Left renal pelvis (tissue), 4 donors: ENCODE data around the gene ITSN2. TPM values are rescaled to one million over a fixed set of nuclear protein-coding genes. Genes with fewer than 3 reads are reported as not detected.
"Not testable (repeated sequence)": the region's sequence is repeated elsewhere in the genome, so short reads cannot be mapped to it uniquely, and the experiment has no call there.

Experiments used
- DNase-seq, 4 donors: peaks; one replicate each; pipeline ENCODE4 v3.0.0-alpha.2; 2013; ENCODE audit warnings: low read depth in 4 of 4, low spot score in 3 of 4
- polyA plus RNA-seq, 4 donors: library from polyadenylated mRNA; unstranded; fragments of 120-200 nt; gene quantifications; one replicate each; pipeline ENCODE4 v1.2.1, GENCODE V29; 2013; ENCODE audit not compliant: insufficient read length in 4 of 4

ITSN2 gene
- 10 to 100 TPM; 20.8 to 32.4 (median 28.7) TPM for polyA plus RNA-seq

- peak in 2 of 4 donors; percentile 48 to 51 for DNase-seq
Observed at GRCh38 chr2:24360050-24360962, at the start of gene ITSN2. Gene ITSN2, minus strand, starts transcription at chr2:24360536. Its CDS starts 32,454 bp downstream, at chr2:24328082.

GRCh38 chr2:24409171-24409570 is 48.8 kb upstream of the ITSN2 start:
- DNase-seq = no peak

GRCh38 chr2:24408704-24409103 is 48.4 kb upstream of the ITSN2 start:
- DNase-seq = not testable (repeated sequence)

GRCh38 chr2:24404491-24404921 is 44.2 kb upstream of the ITSN2 start:
- DNase-seq = no peak

- DNase-seq = no peak
Observed at GRCh38 chr2:24403832-24404212, 43.5 kb upstream of the ITSN2 start.

- no peak for DNase-seq
Observed at GRCh38 chr2:24403168-24403831, 43.0 kb upstream of the ITSN2 start.

GRCh38 chr2:24402242-24403097 is 42.1 kb upstream of the ITSN2 start:
- DNase-seq = no peak

GRCh38 chr2:24400207-24400907 is 40.0 kb upstream of the ITSN2 start:
- no peak for DNase-seq

GRCh38 chr2:24399434-24400206 is 39.3 kb upstream of the ITSN2 start:
- no peak for DNase-seq

- DNase-seq = no peak
Observed at GRCh38 chr2:24394998-24395397, 34.7 kb upstream of the ITSN2 start.

- no peak for DNase-seq
Observed at GRCh38 chr2:24392542-24393059, 32.3 kb upstream of the ITSN2 start.

GRCh38 chr2:24385366-24385765 is 25.0 kb upstream of the ITSN2 start:
- DNase-seq = no peak

GRCh38 chr2:24382363-24383073 is 22.2 kb upstream of the ITSN2 start:
- peak in 2 of 4 donors; percentile 59 to 70 for DNase-seq

- no peak for DNase-seq
Observed at GRCh38 chr2:24380820-24381219, 20.5 kb upstream of the ITSN2 start.

GRCh38 chr2:24375349-24376087 is 15.2 kb upstream of the ITSN2 start:
- no peak for DNase-seq

GRCh38 chr2:24374301-24374700 is 14.0 kb upstream of the ITSN2 start:
- DNase-seq = peak in 1 of 4 donors; percentile 29

- DNase-seq = no peak
Observed at GRCh38 chr2:24372033-24372432, 11.7 kb upstream of the ITSN2 start.

- DNase-seq = no peak
Observed at GRCh38 chr2:24365826-24366225, 5.5 kb upstream of the ITSN2 start.
